ENCODE results near the gene AP3D1.
"Not testable (repeated sequence)": the region's sequence is repeated elsewhere in the genome, so short reads cannot be mapped to it uniquely, and the experiment has no call there.

AP3D1 gene

GRCh38 chr19:2151339-2152229, at the start of gene AP3D1:
Gene AP3D1, minus strand, starts transcription at chr19:2151566. Its CDS starts 232 bp downstream, at chr19:2151334.
- DNase-seq = peak; percentile 99

- DNase-seq = not testable (repeated sequence)
Observed at GRCh38 chr19:2200624-2201294, 49.4 kb upstream of the AP3D1 start.

GRCh38 chr19:2199861-2200623, 48.7 kb upstream of the AP3D1 start:
- no peak for DNase-seq

- DNase-seq = no peak
Observed at GRCh38 chr19:2199215-2199614, 47.8 kb upstream of the AP3D1 start.

- no peak for DNase-seq
Observed at GRCh38 chr19:2198317-2198716, 47.0 kb upstream of the AP3D1 start.

- no peak for DNase-seq
Observed at GRCh38 chr19:2197270-2197669, 45.9 kb upstream of the AP3D1 start.

- no peak for DNase-seq
Observed at GRCh38 chr19:2195914-2196313, 44.5 kb upstream of the AP3D1 start.

- DNase-seq = no peak
Observed at GRCh38 chr19:2195361-2195760, 44.0 kb upstream of the AP3D1 start.

GRCh38 chr19:2194513-2195078, 43.2 kb upstream of the AP3D1 start:
- DNase-seq = no peak

- DNase-seq = no peak
Observed at GRCh38 chr19:2193807-2194206, 42.4 kb upstream of the AP3D1 start.

- no peak for DNase-seq
Observed at GRCh38 chr19:2192862-2193261, 41.5 kb upstream of the AP3D1 start.

- DNase-seq = no peak
Observed at GRCh38 chr19:2191456-2192310, 40.3 kb upstream of the AP3D1 start.

GRCh38 chr19:2190848-2191455, 39.6 kb upstream of the AP3D1 start:
- DNase-seq = no peak

GRCh38 chr19:2189880-2190279, 38.5 kb upstream of the AP3D1 start:
- DNase-seq = no peak

GRCh38 chr19:2188708-2189385, 37.5 kb upstream of the AP3D1 start:
- DNase-seq = no peak

GRCh38 chr19:2187159-2187558, 35.8 kb upstream of the AP3D1 start:
- no peak for DNase-seq

GRCh38 chr19:2186071-2186846, 34.9 kb upstream of the AP3D1 start:
- DNase-seq = peak; percentile 86

- no peak for DNase-seq
Observed at GRCh38 chr19:2185734-2186070, 34.3 kb upstream of the AP3D1 start.

GRCh38 chr19:2184422-2184975, 33.1 kb upstream of the AP3D1 start:
- DNase-seq = no peak

- DNase-seq = no peak
Observed at GRCh38 chr19:2181633-2181997, 30.2 kb upstream of the AP3D1 start.

Measured in amniotic stem cell (primary cell).